Fibroblast of the aortic adventitia (primary cell): ENCODE results near the gene SNAPC4. TPM values are rescaled to one million over a fixed set of nuclear protein-coding genes. Genes with fewer than 3 reads are reported as not detected.
"Not testable (repeated sequence)": the region's sequence is repeated elsewhere in the genome, so short reads cannot be mapped to it uniquely, and the experiment has no call there.

Experiments used
- DNase-seq: peaks from one replicate; pipeline ENCODE4 v3.0.0-alpha.2; 2010; ENCODE audit warnings: low read depth
- H3K4me3 ChIP-seq: 2 replicates; pipeline ENCODE4 v1.5.1; 2011; ENCODE audit warnings: low read depth, mild to moderate bottlenecking, control low read depth, low read length, moderate library complexity
- CTCF ChIP-seq: IDR thresholded peaks from 2 replicates; pipeline ENCODE4 v1.5.1; 2011; ENCODE audit warnings: mild to moderate bottlenecking, low read length, control low read depth, inconsistent platforms; ENCODE audit not compliant: insufficient read depth
- total RNA-seq: library from RNA; depleted of rRNA; stranded (reverse); fragments of >200 nt; gene quantifications from 2 replicates; pipeline ENCODE4 v1.2.3, GENCODE V29; 2012; ENCODE audit warnings: low replicate concordance

Gene SNAPC4
- total RNA-seq, 1 donor = 12.1 TPM

GRCh38 chr9:136426787-136427186 lies 26.8 kb upstream of the SNAPC4 start:
- H3K4me3 ChIP-seq = no peak overlapping the region
- no peak for TF ChIP-seq CTCF
- no peak for DNase-seq

GRCh38 chr9:136425367-136425766 lies 25.4 kb upstream of the SNAPC4 start:
- DNase-seq, H3K4me3 ChIP-seq: not testable (repeated sequence)

GRCh38 chr9:136424750-136425362 lies 24.9 kb upstream of the SNAPC4 start:
- DNase-seq = no peak
- no peak for TF ChIP-seq CTCF
- H3K4me3 ChIP-seq = no peak overlapping the region

GRCh38 chr9:136423432-136424146 lies 23.6 kb upstream of the SNAPC4 start:
- no peak for TF ChIP-seq CTCF
- DNase-seq = no peak
- no peak overlapping the region for H3K4me3 ChIP-seq

GRCh38 chr9:136422876-136423275 lies 22.9 kb upstream of the SNAPC4 start:
- no peak for DNase-seq
- H3K4me3 ChIP-seq = no peak overlapping the region
- no peak for TF ChIP-seq CTCF

GRCh38 chr9:136421791-136422190 lies 21.8 kb upstream of the SNAPC4 start:
- TF ChIP-seq CTCF = no peak
- H3K4me3 ChIP-seq = no peak overlapping the region
- no peak for DNase-seq

GRCh38 chr9:136419092-136419420 lies 19.1 kb upstream of the SNAPC4 start:
- TF ChIP-seq CTCF = no peak
- no peak overlapping the region for H3K4me3 ChIP-seq
- DNase-seq = no peak
